GM10266 (cell line): ENCODE data around the gene RXRA.

ENCODE experiments used
- DNase-seq: peaks from one replicate; pipeline ENCODE4 v3.0.0; 2012; ENCODE audit errors: extremely low spot score
- CTCF ChIP-seq: IDR thresholded peaks from 2 replicates; pipeline ENCODE4 v1.5.1; 2012; ENCODE audit warnings: mild to moderate bottlenecking, low read depth; ENCODE audit not compliant: control insufficient read depth, insufficient read depth; ENCODE audit errors: missing control alignments

RXRA gene

GRCh38 chr9:134455537-134455933, 129.3 kb downstream of the RXRA start:
- no peak for DNase-seq
- TF ChIP-seq CTCF, result no peak

GRCh38 chr9:134455934-134456755, 129.9 kb downstream of the RXRA start:
- TF ChIP-seq CTCF, result no peak
- peak; percentile 73 for DNase-seq

GRCh38 chr9:134456756-134457305, 130.6 kb downstream of the RXRA start:
- no peak for DNase-seq
- no peak for TF ChIP-seq CTCF

- DNase-seq, result no peak
- TF ChIP-seq CTCF, result no peak
Measured at GRCh38 chr9:134457321-134458206, 131.3 kb downstream of the RXRA start.

GRCh38 chr9:134458207-134459108, 132.2 kb downstream of the RXRA start:
- no peak for DNase-seq
- no peak for TF ChIP-seq CTCF

- DNase-seq, result no peak
- TF ChIP-seq CTCF, result no peak
Measured at GRCh38 chr9:134459164-134459563, 132.9 kb downstream of the RXRA start.
